ENCODE measurements around the gene CCDC97.
A peak's percentile ranks its signal among the peaks of the same experiment; 100 is the strongest.

- TF ChIP-seq MZF1 (tag by site-specific recombination; IDR thresholded peaks at IDR 0.05; ENCODE audit: borderline replicate concordance) (peak; percentile 83), CTCF (tag by site-specific recombination; IDR thresholded peaks at IDR 0.05) (peak; percentile 96), BCL11A (tag by site-specific recombination; IDR thresholded peaks at IDR 0.05; ENCODE audit: low read depth) (no peak), ZNF184 (tag by site-specific recombination; IDR thresholded peaks at IDR 0.05) (no peak), KLF17 (tag by site-specific recombination; IDR thresholded peaks at IDR 0.05) (no peak), ZNF366 (tag by site-specific recombination; conservative IDR thresholded peaks at IDR 0.05) (0 out of 2 replicates have a peak, but pooled peaks have one; percentile 10), ZSCAN18 (tag by site-specific recombination; IDR thresholded peaks at IDR 0.05) (no peak), ZNF639 (tag by site-specific recombination; IDR thresholded peaks at IDR 0.05) (no peak), ZNF529 (tag by site-specific recombination; IDR thresholded peaks at IDR 0.05; ENCODE audit: insufficient replicate concordance) (no peak), PATZ1 (tag by site-specific recombination; IDR thresholded peaks at IDR 0.05) (peak; percentile 47; the same call in 1 of the 2 replicates), SP2 (tag by site-specific recombination; IDR thresholded peaks at IDR 0.05) (no peak), ZBTB7A (tag by site-specific recombination; IDR thresholded peaks at IDR 0.05; ENCODE audit: low read depth) (no peak), ZEB2 (tag by site-specific recombination; IDR thresholded peaks at IDR 0.05) (0 out of 2 replicates have a peak, but pooled peaks have one; percentile 13), MYNN (tag by site-specific recombination; IDR thresholded peaks at IDR 0.05; ENCODE audit: borderline replicate concordance) (peak; percentile 49; the same call in 1 of the 2 replicates)
These were observed 1.4 kb upstream of the CCDC97 start for GRCh38 chr19:41308450-41309179.
